NB4 (cell line): ENCODE results near the gene CYB5R3.

Source experiments
- DNase-seq: peaks from one replicate; pipeline ENCODE4 v3.0.0; 2010; ENCODE audit warnings: low read depth
- H3K4me3 ChIP-seq: one replicate; pipeline ENCODE4 v1.5.1; 2011; ENCODE audit warnings: mild to moderate bottlenecking, low read depth, low read length, moderate library complexity
- MAX ChIP-seq: IDR thresholded peaks from 2 replicates; pipeline ENCODE4 v1.6.1; 2011; ENCODE audit warnings: low read depth, low read length
- MYC ChIP-seq: IDR thresholded peaks from 2 replicates; pipeline ENCODE4 v1.6.1; 2011; ENCODE audit warnings: low read depth, low read length
- POLR2A ChIP-seq: IDR thresholded peaks from 2 replicates; pipeline ENCODE4 v1.6.1; 2011; ENCODE audit warnings: mild to moderate bottlenecking; ENCODE audit not compliant: insufficient read length; ENCODE audit errors: extremely low read depth
- TF ChIP-seq, protein P1 (sequence below): IDR thresholded peaks from one replicate; pipeline ENCODE4 v1.5.1; 2012; ENCODE audit warnings: low read depth, low read length

CYB5R3 gene

DNA sequence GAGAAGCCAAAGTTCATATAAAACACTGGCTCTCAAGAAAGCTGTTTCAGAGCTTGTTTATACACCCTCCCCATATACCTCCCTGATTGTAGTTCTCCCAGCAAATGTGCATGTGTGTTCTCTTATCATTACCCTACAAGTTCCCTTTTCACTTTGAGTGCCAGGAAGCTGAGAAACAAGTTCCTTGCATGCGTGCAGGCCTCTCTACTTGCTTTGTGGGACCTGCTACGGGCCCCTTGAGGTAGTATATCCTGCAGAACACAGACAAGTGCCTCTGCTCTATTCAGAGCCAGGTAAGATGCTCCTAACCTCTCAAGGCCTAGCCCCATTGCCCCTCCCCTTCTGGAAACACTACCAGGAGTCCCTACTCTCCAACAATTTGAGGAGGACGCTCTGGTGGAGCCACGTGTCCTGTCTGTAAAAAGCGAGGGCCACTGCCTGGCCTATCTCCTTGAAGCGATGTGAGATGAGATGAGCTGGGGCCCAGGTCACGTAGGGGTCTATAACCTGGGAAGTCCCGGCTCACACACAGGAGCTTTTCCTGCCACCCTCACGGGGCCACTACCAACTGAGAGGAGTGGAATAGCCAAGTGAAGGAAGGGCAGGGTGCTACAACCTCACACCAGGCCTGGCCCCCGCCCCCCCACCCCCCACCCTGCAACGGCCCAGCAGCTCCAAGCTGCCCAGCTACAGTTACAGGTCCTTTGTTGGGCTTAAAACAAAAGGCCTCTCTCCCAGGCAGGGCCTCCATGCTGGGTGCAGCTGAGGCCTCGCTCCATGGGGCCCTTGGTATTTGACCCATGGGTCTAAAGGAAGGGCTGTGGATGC, 6.2 kb downstream of the CYB5R3 start:
- TF ChIP-seq POLR2A (no peak), MYC (no peak), MAX (0 out of 2 replicates have a peak, but pooled peaks have one; percentile 17)
- TF ChIP-seq, protein P1, sequence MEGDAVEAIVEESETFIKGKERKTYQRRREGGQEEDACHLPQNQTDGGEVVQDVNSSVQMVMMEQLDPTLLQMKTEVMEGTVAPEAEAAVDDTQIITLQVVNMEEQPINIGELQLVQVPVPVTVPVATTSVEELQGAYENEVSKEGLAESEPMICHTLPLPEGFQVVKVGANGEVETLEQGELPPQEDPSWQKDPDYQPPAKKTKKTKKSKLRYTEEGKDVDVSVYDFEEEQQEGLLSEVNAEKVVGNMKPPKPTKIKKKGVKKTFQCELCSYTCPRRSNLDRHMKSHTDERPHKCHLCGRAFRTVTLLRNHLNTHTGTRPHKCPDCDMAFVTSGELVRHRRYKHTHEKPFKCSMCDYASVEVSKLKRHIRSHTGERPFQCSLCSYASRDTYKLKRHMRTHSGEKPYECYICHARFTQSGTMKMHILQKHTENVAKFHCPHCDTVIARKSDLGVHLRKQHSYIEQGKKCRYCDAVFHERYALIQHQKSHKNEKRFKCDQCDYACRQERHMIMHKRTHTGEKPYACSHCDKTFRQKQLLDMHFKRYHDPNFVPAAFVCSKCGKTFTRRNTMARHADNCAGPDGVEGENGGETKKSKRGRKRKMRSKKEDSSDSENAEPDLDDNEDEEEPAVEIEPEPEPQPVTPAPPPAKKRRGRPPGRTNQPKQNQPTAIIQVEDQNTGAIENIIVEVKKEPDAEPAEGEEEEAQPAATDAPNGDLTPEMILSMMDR, result no peak
- H3K4me3 ChIP-seq, result no peak overlapping the region
- peak; percentile 58 for DNase-seq

GRCh38 chr22:42641801-42642413, 7.3 kb downstream of the CYB5R3 start:
- TF ChIP-seq POLR2A, result no peak
- DNase-seq, result no peak
- no peak overlapping the region for H3K4me3 ChIP-seq

DNA sequence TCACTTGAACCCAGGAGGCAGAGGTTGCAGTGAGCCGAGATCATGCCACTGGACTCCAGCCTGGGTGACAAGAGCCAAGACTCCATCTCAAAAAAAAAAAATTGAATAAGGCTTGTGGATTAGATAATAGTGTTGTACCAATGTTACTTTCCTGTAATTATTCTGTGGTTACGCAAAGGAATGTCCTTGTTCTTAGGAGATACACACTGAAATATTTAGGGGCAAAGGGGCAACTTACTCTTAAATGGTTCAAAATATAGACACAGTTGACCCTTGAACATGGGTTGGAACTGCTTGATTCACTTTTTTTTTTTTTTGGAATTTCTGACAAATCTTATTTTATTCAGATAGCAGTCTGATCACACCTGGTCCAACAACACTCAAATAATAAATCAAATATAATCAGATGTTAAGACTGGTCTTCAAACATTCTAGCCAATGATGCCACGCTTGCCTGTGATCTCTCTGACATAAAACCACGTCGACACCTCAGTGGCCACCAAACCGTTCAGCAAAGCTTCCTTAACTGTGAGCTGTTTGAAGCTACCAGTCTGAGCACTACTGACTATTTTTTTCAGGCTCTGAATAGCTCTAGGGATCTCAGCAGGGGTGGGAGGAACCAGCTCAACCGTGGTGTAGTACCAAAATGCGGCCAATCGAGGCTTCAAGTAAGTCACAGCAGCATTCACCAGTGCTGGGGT, 9.5 kb downstream of the CYB5R3 start:
- no peak for DNase-seq
- TF ChIP-seq, protein P1, result no peak
- TF ChIP-seq MAX, result no peak
- no peak for TF ChIP-seq MYC
- TF ChIP-seq POLR2A, result no peak
- H3K4me3 ChIP-seq, result no peak overlapping the region

GRCh38 chr22:42637555-42637954, 11.6 kb downstream of the CYB5R3 start:
- no peak for DNase-seq
- H3K4me3 ChIP-seq, result no peak overlapping the region
- TF ChIP-seq MAX (no peak), MYC (no peak), POLR2A (no peak)
- TF ChIP-seq, protein P1, result no peak

GRCh38 chr22:42636506-42636905, 12.7 kb downstream of the CYB5R3 start:
- TF ChIP-seq POLR2A, result no peak
- no peak for TF ChIP-seq MYC
- TF ChIP-seq, protein P1, result no peak
- TF ChIP-seq MAX, result no peak
- no peak for DNase-seq
- H3K4me3 ChIP-seq, result no peak overlapping the region

DNA sequence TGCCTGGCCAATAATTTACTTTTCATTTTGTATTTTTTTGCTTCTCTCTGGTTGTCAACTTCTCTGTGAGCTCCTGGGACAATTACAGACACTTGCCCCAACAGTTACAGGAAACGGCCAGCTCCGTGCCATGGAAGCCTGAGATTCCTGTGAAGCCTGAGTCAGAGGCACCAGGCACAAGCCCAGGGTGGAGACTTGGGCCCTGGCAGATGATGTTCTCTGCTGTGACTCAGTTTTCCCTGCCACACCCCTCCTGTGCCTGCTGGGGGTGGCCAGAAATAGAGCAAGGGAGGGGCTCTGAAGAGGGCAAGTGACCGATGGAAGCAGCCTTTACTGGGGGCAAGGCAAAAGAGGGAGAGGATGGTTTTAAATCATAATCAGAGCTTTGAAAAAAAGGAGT, 13.7 kb downstream of the CYB5R3 start:
- H3K4me3 ChIP-seq, result no peak overlapping the region
- TF ChIP-seq MYC, result no peak
- TF ChIP-seq, protein P1, result no peak
- no peak for DNase-seq
